ENCODE data around the gene DNM3.

DNM3 gene

DNA sequence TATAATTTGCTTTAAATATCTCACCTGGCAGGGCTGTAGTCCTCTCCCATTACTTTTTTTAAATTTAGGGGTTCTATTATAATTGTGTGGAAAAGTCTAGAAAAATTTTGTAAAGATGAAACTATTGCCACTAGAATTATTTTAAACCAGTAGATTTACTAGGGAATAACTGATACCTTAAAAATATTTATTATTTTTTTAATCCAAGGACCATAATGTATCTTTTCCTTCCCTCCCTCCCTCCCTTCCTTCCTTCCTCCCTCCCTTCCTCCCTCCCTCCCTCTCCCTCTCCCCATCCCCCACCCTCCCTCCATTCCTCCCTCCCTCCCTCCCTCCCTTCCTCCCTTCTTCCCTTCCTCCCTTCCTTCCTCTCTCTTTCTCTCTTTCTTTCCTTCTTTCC, 90.5 kb downstream of the DNM3 start:
- no peak for DNase-seq

DNA sequence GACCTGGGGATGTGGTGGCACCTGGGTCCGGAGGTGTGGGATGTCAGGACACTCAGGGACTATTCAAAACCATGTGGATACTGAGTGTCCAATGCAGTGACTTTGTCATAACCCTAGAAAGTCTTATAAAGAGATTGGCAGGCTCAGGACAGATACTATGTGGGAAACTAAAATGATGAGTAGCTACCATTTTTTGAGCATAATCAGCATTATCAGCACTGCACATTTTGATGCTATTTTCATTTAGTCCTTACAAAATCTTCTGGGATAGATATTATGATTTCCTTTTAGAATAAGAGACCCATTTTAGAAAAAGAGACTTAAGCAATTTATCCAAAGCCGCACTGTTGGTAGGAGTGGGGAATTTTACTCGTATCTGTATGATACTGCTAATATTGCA, 93.4 kb downstream of the DNM3 start:
- DNase-seq = no peak

DNA sequence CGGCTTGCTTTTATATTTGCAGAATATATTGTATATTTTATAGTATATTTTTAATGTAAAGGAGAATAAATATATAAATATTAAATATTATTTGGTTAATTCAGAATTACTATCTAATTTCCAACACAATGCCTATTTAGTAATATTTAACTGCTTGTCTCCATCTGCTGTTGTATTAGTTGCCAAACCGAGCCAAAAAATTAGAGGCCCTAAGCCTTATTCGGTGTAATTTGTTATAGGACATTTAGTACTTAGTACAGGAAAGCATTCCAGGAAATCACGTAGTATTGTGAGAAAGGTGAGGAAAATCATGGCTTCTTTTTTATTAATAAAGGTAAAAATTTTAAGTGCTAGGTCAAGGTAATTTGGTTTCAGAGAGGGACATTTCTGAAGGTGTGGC, 93.8 kb downstream of the DNM3 start:
- DNase-seq = no peak

DNA sequence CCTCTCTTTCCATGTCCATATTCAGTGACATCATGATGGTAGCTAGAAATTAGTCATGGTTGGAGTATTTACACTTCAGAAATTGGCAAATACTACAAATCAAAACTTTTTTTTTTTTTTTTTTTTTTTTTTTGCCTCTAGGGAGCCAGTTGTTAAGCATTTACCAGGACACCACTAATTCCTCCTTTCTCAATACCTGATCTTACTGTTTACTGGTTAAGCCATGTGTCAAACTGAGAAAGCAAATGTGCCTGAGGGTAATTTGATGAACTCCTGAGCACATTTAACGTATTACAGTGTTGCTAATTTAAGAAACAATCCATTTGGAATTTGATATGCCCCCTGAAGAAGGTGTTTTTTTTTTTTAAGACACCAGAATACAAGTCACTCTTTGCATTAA, 94.4 kb downstream of the DNM3 start:
- DNase-seq = no peak

DNA sequence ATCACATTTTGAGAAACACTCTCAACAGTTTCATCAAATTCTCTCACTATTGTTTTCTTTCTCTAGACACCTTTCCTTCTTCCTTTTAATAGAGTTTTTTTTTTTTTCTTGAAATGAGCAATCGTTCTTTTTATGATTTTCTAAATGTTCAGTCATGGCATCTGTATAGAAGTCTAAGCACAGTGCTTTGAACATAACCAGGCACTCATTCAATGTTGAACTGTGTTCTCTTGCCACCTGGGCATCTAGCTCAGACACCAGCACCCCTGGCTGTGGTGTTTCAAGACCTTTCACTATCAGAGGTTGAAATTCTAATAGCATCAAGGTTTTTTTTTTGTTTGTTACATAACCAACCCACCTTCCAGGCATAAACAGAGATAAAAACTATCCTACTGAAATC, 96.6 kb downstream of the DNM3 start:
- DNase-seq = no peak

DNA sequence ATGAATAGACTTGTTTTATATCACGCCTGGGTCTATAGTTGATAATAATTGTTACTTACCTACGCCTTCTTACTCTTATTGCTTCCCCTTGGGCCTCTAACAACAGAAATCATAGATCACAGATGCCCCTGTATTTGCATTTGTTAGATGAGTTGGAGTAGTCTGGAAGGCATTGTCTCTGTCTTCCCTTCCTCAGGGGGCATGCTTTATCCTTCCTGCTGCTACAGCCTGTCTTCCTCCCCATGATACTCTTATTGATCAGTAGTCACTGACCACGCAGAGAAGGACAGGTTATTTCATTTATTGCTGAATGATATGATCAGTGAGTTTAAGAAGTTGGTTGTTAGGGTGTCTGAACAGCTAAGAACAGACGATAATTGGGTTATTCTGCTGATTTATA, 98.4 kb downstream of the DNM3 start:
- no peak for DNase-seq

DNA sequence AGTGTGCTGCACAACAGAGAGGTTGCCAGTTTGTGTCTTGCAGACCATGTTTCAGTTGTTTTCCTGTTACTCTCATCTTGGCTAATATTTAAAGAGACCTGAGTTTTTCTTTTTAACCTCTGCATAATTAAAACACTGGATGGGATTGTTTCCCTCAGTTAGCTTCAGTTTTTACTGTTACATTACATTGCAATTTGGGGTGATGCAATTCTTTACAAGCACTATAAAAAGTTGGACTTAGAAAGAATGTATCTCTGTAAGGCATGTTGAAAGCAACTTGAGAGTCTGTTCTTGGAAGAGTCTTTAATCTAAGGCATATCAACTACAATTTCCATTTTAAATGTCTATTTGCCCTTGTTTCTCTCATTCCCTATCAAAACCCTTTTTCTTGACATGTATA, 99.1 kb downstream of the DNM3 start:
- no peak for DNase-seq

DNA sequence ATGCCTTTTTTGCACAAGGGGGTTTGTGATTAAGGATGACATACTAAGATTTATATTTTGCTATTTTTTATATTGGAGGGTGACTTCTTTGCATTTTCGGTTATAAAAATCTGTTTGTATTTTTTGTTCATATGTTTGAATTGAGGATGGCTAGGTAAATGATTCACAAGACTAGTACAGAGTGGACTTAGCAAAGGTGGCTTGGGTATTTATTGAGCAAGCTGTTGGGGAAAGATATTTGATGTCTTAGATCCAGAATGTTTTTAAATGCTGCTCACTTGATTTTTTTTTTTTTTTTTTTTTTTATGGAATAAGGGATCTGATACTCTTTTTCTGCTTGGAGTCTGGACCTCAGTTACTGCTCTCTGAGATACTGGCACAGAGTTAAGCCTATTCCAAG, 100.6 kb downstream of the DNM3 start:
- DNase-seq = no peak

DNA sequence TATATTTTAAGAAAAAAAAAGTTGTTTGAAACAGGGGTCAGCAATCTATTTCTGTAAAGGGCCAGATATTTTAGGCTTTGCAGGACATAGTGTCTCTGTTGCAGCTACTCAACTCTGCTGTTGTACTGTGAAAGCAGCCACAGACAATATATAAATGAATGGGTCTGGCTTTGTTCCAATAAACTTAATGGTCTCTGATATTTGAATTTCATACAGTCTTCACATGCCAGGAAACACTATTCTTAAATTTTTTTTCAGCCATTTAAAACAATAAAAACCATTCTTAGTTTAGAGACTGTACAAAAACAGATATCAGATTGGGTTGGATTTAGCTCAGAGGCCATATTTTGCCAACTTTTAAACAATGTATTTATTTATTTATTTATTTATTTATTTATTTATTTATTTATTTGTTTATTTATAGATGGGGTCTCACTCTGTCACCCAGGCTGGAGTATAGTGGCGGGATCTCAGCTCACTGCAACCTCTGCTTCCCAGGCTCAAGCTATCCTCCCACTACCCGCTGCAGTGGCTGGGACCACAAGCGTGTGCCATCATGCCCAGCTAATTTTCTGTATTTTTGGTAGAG, 102.8 kb downstream of the DNM3 start:
- DNase-seq = no peak

DNA sequence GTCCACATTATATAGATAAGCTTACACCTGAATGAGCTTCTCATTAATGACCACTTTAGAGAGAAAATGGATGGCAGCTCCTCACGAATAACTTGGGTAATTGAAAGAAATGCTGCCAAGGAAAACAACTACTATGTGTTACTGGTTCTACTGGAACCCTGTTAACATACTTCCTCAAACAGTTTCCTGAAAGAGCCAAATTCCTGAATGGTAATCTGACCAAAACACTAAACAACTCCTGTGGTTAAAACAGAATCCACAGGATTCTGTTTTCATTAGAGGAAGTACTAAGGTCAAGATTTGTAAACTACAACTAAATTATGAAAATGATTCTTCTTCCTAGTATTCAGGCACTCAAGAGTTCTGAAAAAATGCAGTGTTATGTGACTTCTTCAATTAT, 107.2 kb downstream of the DNM3 start:
- DNase-seq = no peak

DNA sequence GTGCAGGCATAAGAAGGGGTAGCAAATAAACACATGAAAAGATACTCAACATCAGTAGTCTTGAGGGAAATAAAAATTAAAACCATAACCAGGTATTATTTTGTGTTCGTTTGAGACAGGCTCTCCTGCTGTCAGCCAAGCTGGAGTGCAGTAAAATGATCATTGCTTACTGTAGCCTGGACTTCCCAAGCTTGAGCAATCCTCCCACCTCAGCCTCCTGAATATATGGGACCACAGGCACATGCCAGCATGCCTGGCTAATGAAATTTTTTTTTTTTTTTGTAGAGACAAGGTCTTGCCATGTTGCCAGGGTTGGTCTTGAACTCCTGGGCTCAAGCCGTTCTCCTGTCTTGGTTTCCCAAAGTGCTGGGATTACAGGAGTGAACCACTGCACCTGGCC, 108.0 kb downstream of the DNM3 start:
- DNase-seq = no peak

DNA sequence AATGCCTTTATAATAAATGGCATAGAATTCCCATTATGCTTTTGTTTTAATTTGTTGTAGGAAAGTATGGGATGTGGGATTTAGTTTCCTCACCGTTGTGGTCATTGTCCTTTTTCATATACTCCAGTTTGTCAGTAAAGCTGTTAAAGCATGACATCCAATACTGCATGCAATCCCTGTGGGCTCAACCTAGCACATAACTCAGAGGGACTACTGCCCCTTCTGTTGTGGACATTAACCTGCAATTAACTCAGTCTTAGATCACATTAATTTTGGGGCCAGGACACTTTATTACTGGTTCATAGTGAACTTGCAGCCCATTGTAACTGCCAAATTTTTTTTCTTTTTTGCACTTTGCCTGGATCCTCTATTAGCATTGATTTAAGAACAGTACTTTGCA, 112.5 kb downstream of the DNM3 start:
- no peak for DNase-seq

DNA sequence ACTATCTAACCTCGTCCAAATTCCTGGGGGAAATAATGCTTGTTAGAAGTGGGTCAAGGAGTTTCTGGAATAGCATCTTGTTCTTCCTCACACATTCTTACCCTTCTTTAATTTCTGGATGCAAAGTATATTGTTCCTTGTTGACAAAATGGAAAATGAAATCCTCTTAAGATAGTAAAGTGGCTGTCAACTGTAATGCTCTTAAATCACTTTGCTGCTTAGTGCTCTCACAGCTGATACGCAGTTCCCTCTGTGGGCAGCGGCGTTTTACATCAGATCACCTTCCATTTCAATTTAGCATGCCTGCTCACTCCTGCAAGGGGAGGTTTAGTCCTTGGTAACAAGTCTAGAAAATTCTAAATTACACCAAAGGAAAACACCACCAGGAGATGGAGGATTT, 113.1 kb downstream of the DNM3 start:
- DNase-seq = no peak

DNA sequence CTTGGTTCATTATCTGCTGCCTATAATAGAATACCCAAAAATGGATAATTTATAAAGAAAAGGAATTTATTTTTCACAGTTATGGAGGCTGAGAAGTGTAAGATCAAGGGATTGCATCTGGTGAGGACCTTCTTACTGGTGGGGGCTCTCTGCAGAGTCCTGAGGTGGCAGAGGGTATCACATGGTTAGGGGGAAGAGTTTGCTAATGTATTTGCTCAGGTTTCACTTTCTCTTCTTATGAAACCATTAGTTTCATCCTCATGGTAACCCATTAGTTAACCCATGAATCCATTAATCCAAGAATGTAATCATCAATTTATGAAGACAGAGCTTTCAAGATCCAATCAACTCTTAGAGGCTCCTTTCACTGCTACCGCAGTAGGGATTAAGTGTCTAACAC, 120.6 kb downstream of the DNM3 start:
- DNase-seq = no peak

DNA sequence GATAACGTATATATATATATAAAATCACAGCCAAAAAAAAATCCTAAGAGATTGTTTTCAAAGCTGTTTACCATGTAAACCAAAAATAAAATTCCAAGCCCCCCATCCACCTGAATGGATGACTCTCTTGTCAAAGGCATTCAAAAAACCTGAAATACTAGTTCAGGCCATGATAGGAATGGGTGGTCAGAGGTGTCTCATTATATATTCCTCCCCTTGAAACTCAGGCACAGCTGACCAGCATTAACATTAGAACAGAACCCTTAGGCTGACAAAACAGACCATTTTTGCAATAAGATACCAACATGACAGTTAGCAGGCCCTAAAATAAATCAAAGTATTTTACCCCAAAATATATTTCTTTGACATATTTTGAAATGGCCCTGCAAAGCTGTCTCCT, 122.5 kb downstream of the DNM3 start:
- DNase-seq = no peak

DNA sequence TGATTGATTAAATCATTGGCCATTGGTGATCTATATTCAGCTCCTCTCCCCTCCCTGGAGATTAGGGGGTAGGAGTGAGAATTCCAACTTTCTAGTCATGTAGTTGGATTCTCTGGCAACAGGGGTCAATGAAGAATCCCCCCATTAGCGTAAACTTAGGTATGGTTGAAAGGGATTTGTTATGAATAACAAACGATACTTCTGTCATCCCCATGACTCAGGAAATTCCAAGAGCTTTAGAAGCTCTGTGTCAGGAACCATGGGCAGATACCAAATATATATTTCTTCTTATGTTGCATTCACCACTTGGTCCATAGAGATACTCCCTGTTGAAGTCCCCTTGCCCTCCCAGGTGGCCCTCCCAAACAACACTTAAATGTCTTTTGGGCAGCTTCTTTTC, 124.5 kb downstream of the DNM3 start:
- DNase-seq = no peak

DNA sequence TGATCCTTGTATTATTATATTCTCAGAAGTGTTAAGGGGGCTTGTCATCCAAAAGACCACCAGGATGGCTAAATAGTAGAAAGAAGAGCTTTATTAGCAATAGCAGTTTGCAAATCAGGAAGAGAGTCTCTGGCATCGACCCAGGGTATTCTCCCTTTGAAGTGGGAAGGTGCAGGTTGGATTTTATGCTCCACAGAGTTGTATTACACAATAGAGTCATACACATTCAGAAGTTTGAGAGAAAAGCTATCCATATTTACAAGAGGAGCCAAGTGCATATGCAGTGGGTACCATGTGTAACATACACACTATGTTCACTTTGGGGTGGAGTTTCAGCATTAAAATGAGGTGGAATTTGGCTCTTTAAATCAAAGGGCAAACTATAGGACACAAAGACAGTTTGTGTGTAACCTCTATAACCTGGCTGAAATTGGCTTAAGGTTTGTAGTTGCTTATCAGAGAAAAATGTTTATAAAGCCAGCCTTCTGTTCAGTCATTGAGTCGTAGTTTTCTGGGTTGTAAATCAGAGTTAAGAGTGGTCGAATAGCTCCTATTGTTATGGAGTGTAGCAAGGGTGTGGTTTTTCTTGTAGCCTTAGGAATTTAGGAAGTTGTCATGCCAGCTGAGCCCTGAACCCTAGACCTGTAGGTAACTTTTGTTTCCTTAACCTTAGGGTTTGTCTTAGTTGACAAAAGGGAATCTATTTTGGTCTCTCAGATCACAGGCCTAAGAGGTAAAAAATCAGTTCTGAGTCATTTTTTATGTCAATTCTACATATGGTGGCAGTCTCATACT, 125.3 kb downstream of the DNM3 start:
- DNase-seq = no peak

DNA sequence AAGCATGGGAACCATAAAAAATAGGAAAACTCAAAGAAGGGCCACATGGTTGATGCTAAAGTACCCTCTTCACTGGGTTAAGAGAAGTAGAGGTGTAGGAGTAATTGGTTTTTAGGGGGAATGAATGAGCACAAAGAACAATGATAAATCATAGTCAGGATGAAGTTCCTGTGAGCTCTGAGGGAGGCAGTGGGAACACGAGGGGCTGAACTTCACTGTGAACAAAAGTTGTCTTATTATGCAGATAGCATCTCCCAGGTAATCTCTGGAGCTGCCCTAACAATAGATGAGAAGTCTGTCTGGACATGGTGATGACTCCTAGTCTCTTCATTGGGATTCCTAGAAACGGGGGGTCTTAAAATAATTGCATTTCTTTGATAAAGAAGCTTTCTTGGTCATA, 127.9 kb downstream of the DNM3 start:
- no peak for DNase-seq

DNA sequence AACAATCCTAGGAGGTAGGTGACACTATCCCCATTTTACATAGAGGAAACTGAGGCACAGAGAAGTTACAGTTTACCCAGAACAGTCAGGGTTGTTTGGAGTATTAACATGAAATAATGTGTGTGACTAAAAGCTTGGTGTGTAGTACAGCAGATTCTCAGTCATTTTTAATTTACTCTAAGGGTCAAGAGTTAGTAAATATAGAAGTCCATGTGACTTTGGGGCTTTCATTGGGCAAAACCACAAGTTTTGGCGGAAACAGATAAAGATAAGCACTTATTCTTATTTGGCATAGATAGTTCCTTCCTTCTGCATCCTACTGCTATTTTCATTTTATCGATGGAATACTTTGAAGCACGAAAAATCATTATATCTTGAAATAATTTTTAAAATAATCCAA, 128.5 kb downstream of the DNM3 start:
- DNase-seq = no peak

DNA sequence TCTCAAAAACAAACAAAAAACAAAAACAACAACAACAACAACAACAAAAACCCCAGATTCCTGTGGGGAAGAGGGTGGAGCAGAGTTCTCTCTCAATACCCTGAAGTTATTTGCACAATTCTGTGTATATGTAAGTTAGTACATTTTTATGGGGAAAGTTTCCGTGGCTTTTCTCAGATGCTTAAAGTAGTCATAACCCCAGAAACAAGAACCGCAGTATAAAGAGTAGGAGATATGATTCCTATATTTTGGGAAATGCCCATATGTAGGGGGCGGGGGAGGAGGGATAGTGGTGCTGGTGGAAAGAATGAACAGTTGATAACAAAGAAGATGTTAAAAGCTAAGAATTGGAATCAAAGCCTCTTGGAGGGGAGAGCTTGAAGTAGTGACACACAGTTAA, 131.5 kb downstream of the DNM3 start:
- DNase-seq = no peak

DNA sequence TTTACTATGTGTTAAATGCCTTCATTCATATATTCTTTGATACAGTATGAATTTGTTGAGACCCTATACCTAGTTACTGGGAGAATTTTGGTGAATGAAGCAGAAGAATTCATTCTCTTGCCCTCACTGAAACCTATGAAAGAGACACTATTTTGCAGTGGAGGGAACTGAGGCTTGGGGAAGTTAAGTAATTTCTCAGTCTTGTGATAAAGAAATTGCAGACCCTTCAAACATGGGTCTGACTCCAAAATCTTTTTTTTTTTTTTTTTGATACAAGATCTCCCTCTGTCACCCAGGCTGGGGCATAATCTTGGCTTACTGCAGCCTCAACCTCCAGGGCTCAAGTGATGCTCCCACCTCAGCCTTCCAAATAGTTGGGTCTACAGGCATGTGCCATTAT, 132.1 kb downstream of the DNM3 start:
- DNase-seq = no peak

DNA sequence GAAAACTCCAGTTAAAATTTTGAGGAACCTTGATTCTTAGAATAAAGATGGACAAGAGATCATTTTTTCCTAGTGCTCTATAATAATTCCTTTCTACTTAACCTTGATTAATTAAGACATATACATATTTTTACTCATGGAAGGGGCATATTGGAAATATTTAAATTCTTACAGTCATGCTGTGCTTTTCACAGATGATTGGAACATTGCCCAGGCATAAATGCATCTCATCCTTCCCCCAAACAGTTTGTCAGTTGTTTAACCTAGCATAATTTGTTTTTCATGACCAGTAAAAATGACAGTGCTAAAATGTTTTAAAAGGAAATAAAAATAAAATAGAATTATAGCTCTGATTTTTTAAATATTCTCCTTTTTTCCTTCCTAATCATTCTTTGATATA, 140.0 kb downstream of the DNM3 start:
- DNase-seq = no peak

DNA sequence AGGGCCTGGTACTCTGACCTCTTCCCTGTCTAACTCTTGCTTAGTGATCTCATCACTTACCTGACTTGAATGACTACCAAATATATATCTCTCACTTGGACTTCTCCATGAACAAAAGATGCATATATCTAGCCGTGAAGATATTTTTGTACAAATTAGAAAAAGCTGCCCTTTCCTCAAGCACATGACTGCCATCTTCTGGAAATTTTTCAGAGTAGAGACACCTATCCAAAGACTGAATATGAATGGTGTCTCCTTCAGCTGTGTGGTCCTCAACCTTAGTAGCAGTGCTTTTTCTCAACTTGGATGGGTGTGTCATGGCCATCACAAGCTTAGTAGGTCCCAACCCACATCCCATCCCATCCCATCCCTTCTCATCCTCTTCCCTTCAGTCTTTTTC, 142.3 kb downstream of the DNM3 start:
- no peak for DNase-seq

DNA sequence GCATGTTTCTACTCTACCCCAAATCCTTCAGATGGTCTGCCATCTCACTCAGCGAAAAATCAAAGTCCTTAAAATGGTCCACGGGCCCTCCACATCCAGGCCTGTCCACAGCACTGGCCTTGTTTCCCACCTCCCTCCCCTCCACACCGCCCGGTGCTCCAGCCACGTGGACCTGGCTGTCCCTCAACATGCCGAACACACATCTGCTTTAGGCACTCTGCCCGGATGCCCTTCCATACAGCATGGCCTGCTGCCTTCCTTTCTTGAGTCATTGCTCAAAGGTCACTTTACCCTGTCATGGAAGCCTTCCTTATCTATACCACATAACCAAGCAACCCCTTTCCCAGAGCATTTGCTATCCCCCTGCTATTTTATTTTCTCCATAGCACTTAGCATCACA, 143.0 kb downstream of the DNM3 start:
- DNase-seq = no peak

DNA sequence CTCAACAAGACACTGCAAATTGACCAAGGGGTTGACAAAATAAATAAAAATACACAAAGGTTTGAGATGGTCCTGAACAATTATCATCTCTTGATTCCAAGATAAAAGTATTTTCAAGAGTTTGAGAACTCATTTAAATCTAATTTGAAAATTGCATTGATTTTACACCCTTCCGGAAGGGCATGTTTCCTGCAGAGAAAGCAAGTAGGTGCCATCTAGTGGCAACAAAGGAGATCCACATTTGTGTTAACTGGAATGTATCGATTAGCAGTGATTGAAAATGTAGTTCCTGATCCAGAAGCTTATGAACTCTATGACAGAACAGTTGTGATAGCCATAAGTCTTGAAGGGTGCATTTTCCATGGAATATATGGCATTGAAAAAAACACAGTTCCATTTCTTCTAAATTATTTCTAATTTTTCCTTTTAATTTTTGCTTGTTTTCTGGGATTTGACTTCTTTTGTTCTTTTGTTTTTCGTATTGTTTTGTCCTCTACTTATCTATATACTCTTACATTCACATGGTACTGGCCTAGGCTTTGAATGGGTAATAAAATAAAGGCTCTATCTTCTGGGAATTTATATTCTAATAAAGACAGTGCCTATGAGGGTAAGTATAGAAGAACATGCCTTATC, 143.7 kb downstream of the DNM3 start:
- no peak for DNase-seq
